Measurements from ENCODE around the gene NUBP1.

DNA sequence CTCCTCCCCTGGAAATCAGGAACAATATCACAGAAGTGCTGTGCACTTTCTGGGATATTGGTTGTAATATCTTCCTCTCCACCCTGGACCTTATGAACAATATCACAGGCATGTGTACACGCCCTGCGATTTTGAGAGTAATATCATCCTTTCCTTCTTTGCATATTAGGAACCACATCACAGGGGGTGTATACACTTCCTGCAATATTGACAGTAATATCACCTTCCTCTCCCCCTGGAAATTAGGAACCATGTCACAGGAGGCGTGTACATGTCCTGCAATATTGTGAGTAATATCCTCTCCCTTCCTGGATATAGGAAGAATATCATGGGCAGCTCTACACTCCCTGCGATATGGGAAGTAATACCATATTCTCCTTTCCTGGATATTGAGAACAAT, 34.7 kb upstream of the NUBP1 start:
- TF ChIP-seq, protein P1, sequence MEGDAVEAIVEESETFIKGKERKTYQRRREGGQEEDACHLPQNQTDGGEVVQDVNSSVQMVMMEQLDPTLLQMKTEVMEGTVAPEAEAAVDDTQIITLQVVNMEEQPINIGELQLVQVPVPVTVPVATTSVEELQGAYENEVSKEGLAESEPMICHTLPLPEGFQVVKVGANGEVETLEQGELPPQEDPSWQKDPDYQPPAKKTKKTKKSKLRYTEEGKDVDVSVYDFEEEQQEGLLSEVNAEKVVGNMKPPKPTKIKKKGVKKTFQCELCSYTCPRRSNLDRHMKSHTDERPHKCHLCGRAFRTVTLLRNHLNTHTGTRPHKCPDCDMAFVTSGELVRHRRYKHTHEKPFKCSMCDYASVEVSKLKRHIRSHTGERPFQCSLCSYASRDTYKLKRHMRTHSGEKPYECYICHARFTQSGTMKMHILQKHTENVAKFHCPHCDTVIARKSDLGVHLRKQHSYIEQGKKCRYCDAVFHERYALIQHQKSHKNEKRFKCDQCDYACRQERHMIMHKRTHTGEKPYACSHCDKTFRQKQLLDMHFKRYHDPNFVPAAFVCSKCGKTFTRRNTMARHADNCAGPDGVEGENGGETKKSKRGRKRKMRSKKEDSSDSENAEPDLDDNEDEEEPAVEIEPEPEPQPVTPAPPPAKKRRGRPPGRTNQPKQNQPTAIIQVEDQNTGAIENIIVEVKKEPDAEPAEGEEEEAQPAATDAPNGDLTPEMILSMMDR (IDR thresholded peaks at IDR 0.05): no peak
- no peak for TF ChIP-seq MAX (IDR thresholded peaks at IDR 0.05)
- no peak for TF ChIP-seq RAD21 (conservative IDR thresholded peaks at IDR 0.05 in 1 of 2, IDR thresholded peaks at IDR 0.05 in 1 of 2)

Measured in A549 (cell line).